GM19023 (cell line): Measurements from ENCODE around the gene TP53INP2.
"Not testable (repeated sequence)": the region's sequence is repeated elsewhere in the genome, so short reads cannot be mapped to it uniquely, and the experiment has no call there.

ENCODE experiments used
- ATAC-seq: cut with Tn5 transposase; IDR thresholded peaks from one replicate; pipeline ENCODE4 v1.9.1; 2021; ENCODE audit warnings: mild to moderate bottlenecking, moderate library complexity; ENCODE audit not compliant: unreplicated experiment

The TP53INP2 gene

DNA sequence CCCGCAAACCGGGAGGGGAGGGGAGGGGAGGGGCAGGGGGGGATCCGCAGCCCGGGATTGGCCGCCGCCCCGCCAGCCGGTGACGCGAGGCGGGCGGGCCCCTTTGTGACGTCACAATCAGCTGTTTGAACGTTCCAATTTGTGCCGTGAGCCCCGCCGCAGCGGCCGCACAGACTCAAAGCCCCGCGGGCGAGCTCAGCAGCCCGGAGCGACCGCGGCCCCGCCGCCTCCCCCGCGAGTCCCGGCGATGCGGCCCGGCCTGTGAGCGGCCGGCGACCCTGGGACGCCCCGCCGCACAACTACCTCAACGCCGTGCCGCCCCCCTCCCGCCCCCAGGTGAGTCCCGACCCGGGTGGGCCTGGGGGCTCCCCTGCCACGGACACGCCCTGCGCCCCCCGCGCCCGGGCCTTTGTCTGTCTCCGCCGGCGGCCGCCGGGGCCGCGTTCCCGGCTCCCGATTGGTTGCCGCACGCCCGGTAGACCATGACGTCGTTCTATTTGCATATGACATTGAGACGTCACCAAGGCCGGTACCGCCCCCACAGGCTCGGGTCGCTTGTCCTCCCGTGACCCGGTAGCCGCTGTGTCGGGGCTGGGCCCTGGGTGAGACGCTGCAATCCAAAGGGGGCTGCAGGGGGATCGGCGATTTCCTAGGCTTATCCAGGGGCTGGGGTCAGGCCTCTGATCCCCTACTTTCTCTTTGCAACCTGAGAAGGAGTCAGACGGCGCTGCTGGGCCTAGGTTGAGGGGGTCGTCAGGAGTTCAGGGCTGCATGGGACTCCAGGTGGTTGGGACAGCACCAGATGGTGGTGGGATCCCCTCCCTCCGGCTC is at the start of gene TP53INP2:
TSS of gene TP53INP2 (plus strand) at position 168 of the 831 bp plus-strand sequence. CDS start 4,396 bp downstream, outside the sequence.
- ATAC-seq, result peak; percentile 59

DNA sequence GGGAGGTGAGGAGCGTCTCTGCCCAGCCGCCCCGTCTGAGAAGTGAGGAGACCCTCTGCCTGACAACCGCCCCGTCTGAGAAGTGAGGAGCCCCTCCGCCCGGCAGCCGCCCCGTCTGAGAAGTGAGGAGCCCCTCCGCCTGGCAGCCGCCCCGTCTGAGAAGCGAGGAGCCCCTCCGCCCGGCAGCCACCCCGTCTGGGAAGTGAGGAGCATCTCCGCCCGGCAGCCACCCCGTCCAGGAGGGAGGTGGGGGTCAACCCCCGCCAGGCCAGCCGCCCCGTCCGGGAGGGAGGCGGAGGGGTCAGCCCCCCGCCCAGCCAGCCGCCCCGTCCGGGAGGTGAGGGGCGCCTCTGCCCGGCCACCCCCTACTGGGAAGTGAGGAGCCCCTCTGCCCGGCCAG is 45.5 kb upstream of the TP53INP2 start:
- not testable (repeated sequence) for ATAC-seq

DNA sequence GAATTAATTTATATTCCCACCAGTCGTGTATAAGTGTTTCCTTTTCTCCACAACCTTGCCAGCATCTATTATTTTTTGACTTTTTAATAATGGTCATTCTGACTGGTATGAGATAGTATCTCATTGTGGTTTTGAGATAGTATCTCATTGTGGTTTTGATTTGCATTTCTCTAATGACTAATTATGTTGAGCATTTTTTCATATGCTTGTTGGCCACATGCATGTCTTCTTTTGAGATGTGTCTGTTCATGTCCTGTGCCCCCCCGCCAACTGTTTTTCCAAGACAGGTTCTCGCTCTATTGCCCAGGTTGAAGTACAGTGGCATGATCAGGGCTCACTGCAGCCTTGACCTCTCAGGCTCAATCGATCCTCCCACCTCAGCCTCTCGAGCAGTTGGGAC is 42.3 kb upstream of the TP53INP2 start:
- not testable (repeated sequence) for ATAC-seq

GRCh38 chr20:34663213-34663943 is 40.8 kb upstream of the TP53INP2 start:
- ATAC-seq, result no peak

DNA sequence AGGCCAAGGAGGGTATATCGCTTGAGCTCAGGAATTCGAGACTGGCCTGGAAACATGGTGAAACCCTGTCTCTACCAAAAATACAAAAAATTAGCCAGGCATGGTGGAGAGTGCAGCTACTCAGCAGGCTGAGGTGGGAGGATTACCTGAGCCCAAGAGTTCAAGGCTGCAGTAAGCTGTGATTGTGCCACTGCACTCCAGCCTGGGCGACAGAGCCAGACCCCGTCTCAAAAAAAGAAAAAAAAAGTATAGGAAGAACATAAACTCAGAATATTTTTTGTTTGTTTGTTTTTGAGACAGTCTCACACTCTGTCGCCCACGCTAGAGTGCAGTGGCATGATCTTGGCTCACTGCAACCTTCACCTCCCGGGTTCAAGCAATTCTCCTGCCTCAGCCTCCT is 39.4 kb upstream of the TP53INP2 start:
- ATAC-seq, result not testable (repeated sequence)

DNA sequence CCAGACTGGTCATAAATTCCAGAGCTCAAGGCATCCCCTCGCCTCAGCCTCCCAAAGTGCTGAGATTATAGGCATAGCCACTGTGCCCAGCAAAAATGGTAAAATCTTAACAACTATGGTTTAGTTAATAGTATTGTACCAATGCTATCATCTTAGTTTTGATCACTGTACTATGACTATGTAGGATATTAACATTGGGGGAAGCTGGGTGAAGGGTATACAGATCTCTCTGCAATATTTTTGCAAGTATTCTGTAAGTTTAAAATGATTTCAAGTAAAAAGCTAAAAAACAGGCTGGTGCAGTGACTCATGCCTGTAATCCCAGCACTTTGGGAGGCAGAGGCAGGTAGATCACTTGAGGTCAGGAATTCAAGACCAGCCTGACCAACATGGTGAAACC is 35.0 kb upstream of the TP53INP2 start:
- no peak for ATAC-seq

DNA sequence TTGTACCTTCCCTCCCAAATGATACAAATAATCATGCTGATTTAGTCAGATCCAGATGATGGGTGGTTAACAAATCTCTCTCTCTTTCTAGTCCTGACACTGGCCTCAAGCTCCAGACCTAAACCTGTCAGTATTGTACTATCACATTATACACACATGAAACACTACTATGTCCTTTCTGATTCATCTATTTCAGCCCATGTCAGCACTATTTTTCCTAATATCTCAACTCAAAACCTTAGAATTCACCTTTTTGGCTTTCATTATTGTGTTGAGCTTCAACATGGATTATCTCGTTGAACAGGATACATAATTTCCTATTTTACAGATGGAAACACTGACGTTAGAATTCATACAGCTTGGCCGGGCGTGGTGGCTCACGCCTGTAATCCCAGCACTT is 30.7 kb upstream of the TP53INP2 start:
- ATAC-seq, result no peak

DNA sequence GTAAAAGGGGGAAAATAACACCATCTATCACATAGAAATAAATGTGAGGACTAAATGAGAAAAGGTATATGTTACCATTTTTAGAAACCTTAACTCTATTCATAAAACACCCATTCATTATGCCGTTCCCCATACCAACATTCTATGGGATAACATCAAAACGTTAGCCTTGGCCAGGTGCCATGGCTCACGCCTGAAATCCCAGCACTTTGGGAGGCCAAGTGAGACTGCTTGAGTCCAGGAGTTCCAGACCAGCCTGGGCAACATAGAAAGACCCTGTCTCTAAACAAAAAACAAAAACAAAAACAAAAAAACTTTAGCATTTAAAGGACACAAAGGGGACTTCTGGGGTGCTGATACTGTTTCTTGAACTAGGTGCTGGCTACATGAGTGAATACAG is 28.6 kb upstream of the TP53INP2 start:
- no peak for ATAC-seq

- ATAC-seq, result no peak
Measured at GRCh38 chr20:34675993-34676641, 28.0 kb upstream of the TP53INP2 start.

DNA sequence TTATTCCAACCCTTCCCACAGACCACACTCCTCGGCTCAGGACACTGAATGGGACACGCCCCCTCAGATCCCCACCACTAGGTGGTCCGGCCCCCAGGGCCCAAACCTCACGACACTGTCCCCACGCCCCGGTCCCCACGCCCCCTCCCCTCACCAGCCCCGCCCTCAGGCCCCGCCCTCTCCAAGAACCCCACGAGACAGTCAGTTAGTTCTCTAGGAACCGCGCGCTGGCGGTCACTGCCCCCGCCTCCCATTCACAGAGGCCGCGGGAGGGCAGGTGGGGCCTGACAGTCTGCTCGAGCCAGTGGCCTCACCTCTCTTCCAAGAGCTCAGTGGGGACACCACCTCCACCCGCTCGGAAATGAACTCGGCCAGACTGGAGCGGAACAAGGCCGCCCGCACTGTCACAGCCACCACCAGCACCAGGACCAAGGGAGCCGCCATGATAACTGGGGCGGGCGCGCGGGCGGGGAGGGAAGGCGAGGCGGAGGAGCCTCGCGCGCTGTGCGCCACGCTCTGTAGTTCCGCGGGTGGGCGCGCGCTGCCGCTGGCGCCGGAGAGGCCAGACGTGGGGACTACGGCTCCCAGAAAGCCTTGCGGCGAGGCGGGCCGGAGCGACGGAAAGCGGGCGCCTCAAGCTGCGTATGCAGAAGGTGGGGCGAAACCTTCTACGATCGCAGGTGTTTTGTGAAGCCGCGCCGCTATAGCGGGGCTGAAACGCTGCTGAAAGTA is 27.3 kb upstream of the TP53INP2 start, which contains the start of gene PIGU:
TSS of gene PIGU (minus strand) at position 451 of the 732 bp plus-strand sequence. CDS start at position 444, 7 bp downstream.
- ATAC-seq, result peak; percentile 95

DNA sequence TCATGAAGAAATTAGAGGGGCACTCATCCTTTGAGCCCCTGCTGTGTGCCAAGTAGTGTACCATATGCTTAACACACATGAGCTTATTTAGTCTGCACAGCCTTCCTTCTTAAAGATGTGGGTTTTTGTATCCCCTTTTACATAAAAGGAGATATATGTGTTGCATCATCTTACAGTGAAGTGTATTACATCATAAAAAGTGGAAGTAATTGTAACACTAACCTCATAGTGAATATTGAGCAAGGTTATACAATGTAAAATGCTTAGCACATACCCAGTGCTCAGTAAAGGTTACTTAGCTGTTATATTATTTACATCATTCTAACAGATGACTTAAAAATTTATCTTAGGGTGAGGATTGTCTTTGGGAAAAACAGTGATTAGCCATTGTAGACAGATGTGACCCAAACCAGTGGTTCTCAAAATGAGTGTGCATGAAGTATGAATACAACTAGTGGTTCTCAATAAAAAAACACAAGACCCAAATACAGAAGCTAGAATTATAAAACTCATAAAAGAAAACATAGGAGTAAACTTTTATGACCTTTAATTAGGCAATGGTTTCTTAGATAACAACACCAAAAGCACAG is 23.5 kb upstream of the TP53INP2 start:
- no peak for ATAC-seq

DNA sequence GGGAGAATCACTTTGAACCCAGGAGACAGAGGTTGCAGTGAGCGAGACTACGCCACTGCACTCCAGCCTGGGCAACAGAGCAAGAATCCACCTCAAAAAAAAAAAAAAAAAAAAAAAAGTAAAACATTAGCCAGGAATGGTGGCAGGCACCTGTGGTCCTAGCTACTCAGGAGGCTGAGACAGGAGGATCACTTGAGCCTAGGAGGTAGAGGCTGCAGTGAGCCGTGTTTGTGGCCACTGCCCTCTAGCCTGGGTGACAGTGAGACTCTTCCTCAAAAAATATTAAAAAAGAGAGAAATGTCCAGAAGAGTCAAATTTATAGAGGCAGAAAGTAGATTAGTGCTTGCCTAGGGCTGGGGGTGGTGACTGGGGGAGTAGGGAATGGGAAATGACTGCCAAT is 20.5 kb upstream of the TP53INP2 start:
- no peak for ATAC-seq

GRCh38 chr20:34689486-34689885 is 14.7 kb upstream of the TP53INP2 start:
- no peak for ATAC-seq

DNA sequence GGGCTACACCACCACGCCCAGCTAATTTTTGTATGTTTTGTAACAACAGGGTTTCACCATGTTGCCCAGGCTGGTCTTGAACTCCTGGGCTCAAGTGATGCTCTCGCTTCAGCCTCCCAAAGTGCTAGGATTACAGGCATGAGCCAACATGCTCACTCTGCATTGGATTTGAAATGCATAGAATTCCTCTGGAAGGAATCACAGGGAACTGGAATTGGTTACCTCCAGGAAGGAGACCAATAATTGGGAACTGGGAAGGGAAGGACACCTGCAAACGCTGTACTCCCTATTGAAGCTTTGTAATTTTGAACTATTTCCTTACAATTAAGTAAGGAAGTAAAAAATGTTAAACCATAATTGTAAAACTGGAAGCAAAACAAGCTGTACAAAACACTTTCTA is 12.3 kb upstream of the TP53INP2 start:
- no peak for ATAC-seq

- ATAC-seq, result no peak
Measured at GRCh38 chr20:34693414-34693813, 10.7 kb upstream of the TP53INP2 start.

DNA sequence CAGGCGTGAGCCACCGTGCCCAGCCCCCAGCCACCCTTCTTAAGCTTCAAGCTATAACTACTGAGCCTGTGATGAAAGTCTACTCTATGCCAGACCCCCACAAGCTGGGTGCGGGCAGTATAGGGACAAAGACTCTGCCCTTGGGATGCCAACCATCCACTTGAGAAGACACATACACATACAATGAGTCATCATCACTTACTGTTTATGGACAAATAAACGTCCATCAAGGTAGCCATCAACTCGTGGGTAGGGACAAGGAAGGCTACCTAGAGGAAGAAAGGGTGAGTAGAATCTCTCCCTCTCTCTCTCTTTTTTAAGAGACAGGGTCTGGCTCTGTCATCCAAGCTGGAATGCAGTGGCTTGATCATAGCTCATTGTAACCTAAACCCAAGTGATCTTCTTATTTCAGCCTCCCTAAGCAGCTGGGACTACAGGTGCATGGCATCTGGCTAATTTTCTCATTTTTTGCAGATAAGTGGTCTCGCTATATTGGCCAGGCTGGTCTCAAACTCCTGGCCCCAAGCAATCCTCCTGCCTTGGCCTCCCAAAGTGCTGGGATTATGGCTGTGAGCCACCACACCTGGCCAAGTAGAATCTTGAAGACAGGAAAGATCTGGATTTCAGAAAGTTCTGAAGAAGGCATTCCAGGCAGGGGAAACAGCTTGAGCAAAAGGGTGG is 2.6 kb upstream of the TP53INP2 start:
- no peak for ATAC-seq

- ATAC-seq, result no peak
Measured at GRCh38 chr20:34703061-34703423, 1.1 kb upstream of the TP53INP2 start.

DNA sequence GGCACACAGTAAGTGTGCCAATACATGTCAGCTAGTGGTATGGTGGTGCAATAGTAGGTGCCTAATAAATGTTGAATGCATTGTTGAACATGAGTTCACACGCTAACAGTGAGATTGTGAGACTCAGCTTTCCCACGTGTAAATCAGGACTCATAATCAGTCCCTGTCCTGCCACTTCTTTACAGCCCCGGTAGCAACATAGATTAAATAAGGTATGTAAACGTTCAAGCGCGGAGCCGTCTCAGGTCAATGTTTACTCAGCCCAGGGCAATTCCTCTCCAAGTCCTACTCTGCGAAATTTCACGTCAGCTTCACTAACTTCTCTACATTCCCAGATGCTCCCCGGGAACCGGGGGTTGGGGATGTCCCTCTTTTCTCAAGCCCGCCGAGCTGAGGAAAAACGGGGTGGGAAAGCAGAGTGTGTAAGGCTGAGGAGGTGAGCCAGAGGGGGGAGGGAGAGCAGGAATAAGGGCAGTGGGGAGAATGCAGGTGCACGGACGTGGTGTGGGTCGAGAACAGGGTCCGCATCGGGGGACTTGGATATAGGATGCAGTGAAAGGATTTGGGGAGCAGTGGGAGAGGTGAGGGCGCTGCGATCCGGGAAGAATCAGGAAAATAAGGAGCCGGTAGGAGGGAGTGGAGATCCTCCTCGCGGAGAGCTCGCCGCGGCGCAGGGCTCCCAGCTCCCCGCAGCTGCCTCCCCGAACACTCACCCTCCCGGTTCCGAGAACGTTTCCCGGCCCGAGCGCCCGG is 544 bp upstream of the TP53INP2 start:
- no peak for ATAC-seq

- no peak for ATAC-seq
Measured at GRCh38 chr20:34705008-34705396, 858 bp downstream of the TP53INP2 start.
